Smooth muscle cell (in vitro differentiated cells): ENCODE measurements around the gene ADCY3. TPM values are rescaled to one million over a fixed set of nuclear protein-coding genes. Genes with fewer than 3 reads are reported as not detected.

Experiments used
- DNase-seq: peaks from one replicate; lab custom pipeline; 2025; ENCODE audit not compliant: unreplicated experiment; lab: John Stamatoyannopoulos, UW
- H2AFZ ChIP-seq: fragments of 200-600 bp; sonication (generic); 2 replicates; pipeline ENCODE4 v1.6.0; 2016; ENCODE audit warnings: antibody characterized with exemption, low read depth, mild to moderate bottlenecking
- H3F3A ChIP-seq: fragments of 200-600 bp; sonication (generic); 2 replicates; pipeline ENCODE4 v1.6.0; 2017; ENCODE audit warnings: antibody characterized with exemption, low read depth
- H3K27ac ChIP-seq: fragments of 200-600 bp; sonication (generic); 2 replicates; pipeline ENCODE4 v1.5.1; 2016; ENCODE audit warnings: low read depth, mild to moderate bottlenecking
- H3K27me3 ChIP-seq: fragments of 200-600 bp; sonication (generic); 2 replicates; pipeline ENCODE4 v1.6.1; 2016; ENCODE audit warnings: low read depth, mild to moderate bottlenecking
- H3K36me3 ChIP-seq: fragments of 200-600 bp; sonication (generic); 2 replicates; pipeline ENCODE4 v1.5.1; 2016; ENCODE audit warnings: low read depth
- H3K4me1 ChIP-seq: fragments of 200-600 bp; sonication (generic); 2 replicates; pipeline ENCODE4 v1.5.1; 2016; ENCODE audit warnings: low read depth
- H3K4me2 ChIP-seq: fragments of 200-600 bp; sonication (generic); 2 replicates; pipeline ENCODE4 v1.6.0; 2016; ENCODE audit warnings: mild to moderate bottlenecking
- H3K4me3 ChIP-seq: fragments of 200-600 bp; sonication (generic); 2 replicates; pipeline ENCODE4 v1.5.1; 2016; ENCODE audit warnings: mild to moderate bottlenecking
- H3K79me2 ChIP-seq: fragments of 200-600 bp; sonication (generic); 2 replicates; pipeline ENCODE4 v1.6.0; 2016; ENCODE audit warnings: low read depth, mild to moderate bottlenecking
- H3K9ac ChIP-seq: fragments of 200-600 bp; sonication (generic); 2 replicates; pipeline ENCODE4 v1.6.0; 2016; ENCODE audit warnings: low read depth
- H3K9me3 ChIP-seq: fragments of 200-600 bp; sonication (generic); replicated peaks from 2 replicates; pipeline ENCODE4 v1.5.1; 2016; ENCODE audit warnings: low read depth
- H4K20me1 ChIP-seq: fragments of 200-600 bp; sonication (generic); 2 replicates; pipeline ENCODE4 v1.6.0; 2016; ENCODE audit warnings: low read depth
- WGBS: methylation state at CpG from one replicate; pipeline ENCODE4 v1.1.7; 2016; ENCODE audit warnings: low lambda C conversion rate; 5-methylcytosine and 5-hydroxymethylcytosine counted together
- polyA plus RNA-seq: library from polyadenylated mRNA; unstranded; fragments of >200 nt; fragmentation: Nextera tagmentation; extraction: Ambion mirVana; gene quantifications from 2 replicates; pipeline ENCODE4 v1.2.1, GENCODE V29; 2016
- total RNA-seq: library from RNA; depleted of rRNA; stranded (reverse); fragments of >200 nt; gene quantifications from 2 replicates; pipeline ENCODE4 v1.2.3, GENCODE V29; 2014
- TF ChIP-seq, protein P1 (sequence below): fragments of 200-600 bp; sonication (generic); IDR thresholded peaks from 2 replicates; pipeline ENCODE4 v1.5.1; 2017; ENCODE audit warnings: borderline replicate concordance, mild to moderate bottlenecking, antibody characterized with exemption; ENCODE audit not compliant: insufficient read depth, poor library complexity, severe bottlenecking

Gene ADCY3
- total and polyA plus RNA-seq, 2 experiments from 2014 or later = 20.8 to 41.7 TPM

- Histone ChIP-seq H3K9ac (no peak overlapping the region), H3K4me1 (peaks cover 9% of the 10 kb centered on the region), H4K20me1 (no peaks in the 10 kb centered on the region), H3K4me3 (no peak overlapping the region), H3F3A (peaks cover 9% of the 10 kb centered on the region), H3K9me3 (no peaks in the 10 kb centered on the region), H3K4me2 (no peak overlapping the region), H3K36me3 (no peaks in the 10 kb centered on the region), H3K27ac (no peak overlapping the region), H2AFZ (no peak overlapping the region), H3K27me3 (no peaks in the 10 kb centered on the region), H3K79me2 (no peaks in the 10 kb centered on the region)
- no peak for DNase-seq
- TF ChIP-seq, protein P1, sequence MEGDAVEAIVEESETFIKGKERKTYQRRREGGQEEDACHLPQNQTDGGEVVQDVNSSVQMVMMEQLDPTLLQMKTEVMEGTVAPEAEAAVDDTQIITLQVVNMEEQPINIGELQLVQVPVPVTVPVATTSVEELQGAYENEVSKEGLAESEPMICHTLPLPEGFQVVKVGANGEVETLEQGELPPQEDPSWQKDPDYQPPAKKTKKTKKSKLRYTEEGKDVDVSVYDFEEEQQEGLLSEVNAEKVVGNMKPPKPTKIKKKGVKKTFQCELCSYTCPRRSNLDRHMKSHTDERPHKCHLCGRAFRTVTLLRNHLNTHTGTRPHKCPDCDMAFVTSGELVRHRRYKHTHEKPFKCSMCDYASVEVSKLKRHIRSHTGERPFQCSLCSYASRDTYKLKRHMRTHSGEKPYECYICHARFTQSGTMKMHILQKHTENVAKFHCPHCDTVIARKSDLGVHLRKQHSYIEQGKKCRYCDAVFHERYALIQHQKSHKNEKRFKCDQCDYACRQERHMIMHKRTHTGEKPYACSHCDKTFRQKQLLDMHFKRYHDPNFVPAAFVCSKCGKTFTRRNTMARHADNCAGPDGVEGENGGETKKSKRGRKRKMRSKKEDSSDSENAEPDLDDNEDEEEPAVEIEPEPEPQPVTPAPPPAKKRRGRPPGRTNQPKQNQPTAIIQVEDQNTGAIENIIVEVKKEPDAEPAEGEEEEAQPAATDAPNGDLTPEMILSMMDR = no peak
- 98% methylated on average over 7 of the region's 7 CpGs for WGBS
These were observed 99.9 kb downstream of the ADCY3 start for GRCh38 chr2:24820175-24820513.

DNA sequence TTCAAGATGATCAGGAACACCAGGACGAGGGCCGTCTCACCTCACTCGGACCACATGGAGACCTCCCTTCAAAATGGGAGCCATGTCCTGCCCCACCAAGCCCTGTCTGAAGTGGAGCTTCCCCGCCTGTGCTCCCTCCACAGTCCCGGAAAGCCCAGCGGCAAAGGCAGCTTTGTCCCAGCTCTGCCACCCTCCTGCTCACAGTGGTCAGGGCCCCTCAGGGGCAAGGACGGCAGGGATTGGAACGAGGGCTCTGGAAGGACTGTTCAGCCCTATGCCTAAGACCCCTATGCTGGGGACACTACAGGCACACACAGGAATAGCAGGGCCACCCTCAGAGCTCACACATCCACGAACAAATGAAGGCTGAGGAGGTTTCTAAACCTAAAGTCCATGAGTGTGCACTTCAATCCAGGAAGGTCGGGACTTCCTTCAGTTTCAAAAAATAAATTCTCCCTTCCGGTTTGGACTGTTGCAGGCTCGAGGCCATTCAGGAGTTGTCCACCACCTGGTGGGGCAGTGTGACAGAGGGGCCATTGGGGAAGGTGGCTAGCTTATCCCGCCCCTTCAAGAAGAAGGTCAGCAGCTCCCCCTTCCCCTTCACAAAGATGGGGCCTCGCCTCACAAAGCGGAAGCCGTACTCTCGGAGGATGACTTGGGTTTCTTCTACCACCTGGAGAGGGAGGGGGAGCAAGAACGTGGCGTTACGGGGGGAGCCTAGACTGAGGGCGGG is 100.4 kb downstream of the ADCY3 start:
- no peaks in the 10 kb centered on the region for H3K79me2 ChIP-seq
- H3K27me3 ChIP-seq = no peaks in the 10 kb centered on the region
- no peak overlapping the region for H3K9ac ChIP-seq
- H3F3A ChIP-seq = peaks cover 9% of the 10 kb centered on the region
- no peak overlapping the region for H3K4me2 ChIP-seq
- H3K4me3 ChIP-seq = no peak overlapping the region
- H3K36me3 ChIP-seq = no peaks in the 10 kb centered on the region
- H3K27ac ChIP-seq = no peak overlapping the region
- peaks cover 9% of the 10 kb centered on the region for H3K4me1 ChIP-seq
- no peaks in the 10 kb centered on the region for H4K20me1 ChIP-seq
- no peaks in the 10 kb centered on the region for H3K9me3 ChIP-seq
- TF ChIP-seq, protein P1 = no peak
- H2AFZ ChIP-seq = no peak overlapping the region
- WGBS = 97% methylated on average over 21 of the region's 21 CpGs
- DNase-seq = no peak

- H3K4me1 ChIP-seq = peaks cover 9% of the 10 kb centered on the region
- H3K4me2 ChIP-seq = no peak overlapping the region
- no peaks in the 10 kb centered on the region for H3K79me2 ChIP-seq
- no peak overlapping the region for H2AFZ ChIP-seq
- no peaks in the 10 kb centered on the region for H4K20me1 ChIP-seq
- H3K27ac ChIP-seq = no peak overlapping the region
- H3K9ac ChIP-seq = no peak overlapping the region
- no peaks in the 10 kb centered on the region for H3K36me3 ChIP-seq
- WGBS = 77% methylated on average over 9 of the region's 9 CpGs
- H3F3A ChIP-seq = peaks cover 9% of the 10 kb centered on the region
- H3K27me3 ChIP-seq = no peaks in the 10 kb centered on the region
- no peaks in the 10 kb centered on the region for H3K9me3 ChIP-seq
- H3K4me3 ChIP-seq = no peak overlapping the region
- TF ChIP-seq, protein P1 = no peak
- no peak for DNase-seq
These were observed 101.3 kb downstream of the ADCY3 start for GRCh38 chr2:24818721-24819167.

GRCh38 chr2:24816884-24817283 is 103.2 kb downstream of the ADCY3 start:
- Histone ChIP-seq H3K27me3 (no peaks in the 10 kb centered on the region), H3K4me3 (no peak overlapping the region), H3F3A (peaks cover 9% of the 10 kb centered on the region), H3K79me2 (peaks cover 12% of the 10 kb centered on the region), H4K20me1 (no peaks in the 10 kb centered on the region), H3K9ac (no peak overlapping the region), H3K4me2 (peak overlapping the region; percentile 10), H2AFZ (no peak overlapping the region), H3K9me3 (no peaks in the 10 kb centered on the region), H3K27ac (peak overlapping the region; percentile 68), H3K36me3 (no peaks in the 10 kb centered on the region), H3K4me1 (peaks cover 4% of the 10 kb centered on the region)
- WGBS = 30% methylated on average over 4 of the region's 4 CpGs
- DNase-seq = no peak
- TF ChIP-seq, protein P1 = no peak
